Eye (tissue), 1 donor: ENCODE measurements around the gene POLR1F.

ENCODE experiments used
- DNase-seq: peaks from one replicate; pipeline ENCODE4 v3.0.0-alpha.2; 2015

The POLR1F gene

DNA sequence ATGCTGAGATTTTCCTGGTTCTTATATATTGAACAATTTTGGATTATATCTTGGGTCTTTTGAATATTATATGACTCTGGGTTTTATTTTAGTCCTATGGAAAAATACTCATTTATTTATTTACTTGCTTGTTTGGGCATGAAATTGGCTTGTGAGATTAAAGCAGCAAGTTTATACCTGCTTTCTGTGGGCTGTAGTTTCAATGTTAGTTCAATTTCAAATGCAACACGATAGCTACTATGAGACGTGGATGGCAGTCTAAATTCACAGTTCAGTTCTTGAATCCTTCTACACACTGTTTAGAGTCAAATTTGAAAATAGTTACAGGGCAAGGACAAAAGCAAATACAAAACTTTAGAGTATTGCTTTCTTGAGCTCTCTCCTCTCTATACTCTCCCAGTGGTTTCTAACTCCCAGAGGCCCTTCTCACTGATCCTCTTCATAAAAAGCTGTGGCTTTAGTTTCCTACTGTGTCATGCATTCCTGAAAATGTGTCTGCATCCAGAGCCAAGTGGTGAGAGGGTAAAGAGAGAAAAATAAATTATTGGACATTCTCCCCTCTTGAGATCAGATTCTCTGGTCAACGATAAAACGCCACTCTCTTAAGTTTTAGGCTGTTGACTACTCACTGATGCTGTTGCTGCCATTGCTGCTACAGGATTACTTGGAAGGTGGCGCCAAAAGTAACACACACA, 34.4 kb downstream of the POLR1F start:
- no peak for DNase-seq

DNA sequence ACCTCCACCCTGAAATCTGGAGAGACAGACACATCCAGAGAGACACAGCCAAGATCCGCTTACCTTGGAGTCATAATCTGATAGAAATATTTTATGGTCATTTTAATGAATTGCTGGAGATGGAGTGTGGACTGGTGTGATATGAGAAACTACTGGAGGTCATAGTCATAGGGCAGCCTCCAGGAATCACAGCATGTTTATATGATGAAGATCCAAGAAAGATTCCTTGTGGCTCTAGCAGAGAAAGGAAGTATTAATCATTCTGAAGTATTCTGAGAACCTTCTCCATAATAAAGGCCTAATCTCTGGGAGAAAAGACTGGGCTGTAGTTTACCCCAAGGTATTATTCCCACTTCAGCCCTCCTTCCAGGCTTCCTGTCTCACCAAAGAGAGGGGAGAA, 38.0 kb downstream of the POLR1F start:
- no peak for DNase-seq

GRCh38 chr7:19665399-19666008, 43.3 kb downstream of the POLR1F start:
- DNase-seq: peak; percentile 53

DNA sequence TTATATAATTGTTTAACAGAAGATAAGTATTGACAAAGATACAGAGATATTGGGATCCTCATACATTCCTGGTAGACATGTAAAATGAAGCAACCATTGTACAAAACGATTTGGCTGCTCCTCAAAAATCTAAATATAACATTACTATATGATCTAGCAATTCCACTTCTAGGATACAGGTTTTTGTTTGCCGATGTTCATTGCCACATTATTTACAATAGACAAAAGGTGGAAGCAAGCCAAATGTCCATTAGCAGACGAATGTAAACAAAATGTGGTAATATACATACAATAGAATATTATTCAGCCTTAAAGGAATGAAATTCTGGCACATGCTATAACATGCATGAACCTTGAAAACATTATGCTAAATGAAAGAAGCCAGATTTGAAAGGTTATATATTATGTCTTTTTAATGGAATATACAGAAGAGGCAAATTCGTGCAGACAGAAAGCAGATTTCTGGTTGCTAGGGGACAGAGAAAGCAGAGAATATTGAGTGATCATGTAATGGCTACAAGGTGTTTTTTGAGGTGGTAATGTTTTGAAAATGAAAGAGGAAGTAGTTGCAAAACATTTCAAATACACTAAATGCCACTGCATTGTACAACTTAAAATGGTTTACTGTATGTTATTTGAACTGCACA, 44.9 kb downstream of the POLR1F start:
- DNase-seq: peak; percentile 10

- no peak for DNase-seq
Measured at GRCh38 chr7:19648791-19649190, 60.0 kb downstream of the POLR1F start.
